Renal cortex interstitium (tissue), 11 donors: Measurements from ENCODE around the gene MAP1LC3B. TPM values are rescaled to one million over a fixed set of nuclear protein-coding genes. Genes with fewer than 3 reads are reported as not detected.
A peak's percentile ranks its signal among the peaks of the same experiment; 100 is the strongest.
"Not testable (repeated sequence)": the region's sequence is repeated elsewhere in the genome, so short reads cannot be mapped to it uniquely, and the experiment has no call there.

Experiments used
- DNase-seq, 11 donors: peaks; one replicate each; pipeline ENCODE4 v3.0.0-alpha.2; 2013; ENCODE audit warnings: low read depth in 9 of 11, low spot score in 4 of 11; ENCODE audit errors: extremely low read depth in 1 of 11
- polyA plus RNA-seq, 3 donors: library from polyadenylated mRNA; unstranded; fragments of 120-200 nt; gene quantifications; one replicate each; pipeline ENCODE4 v1.2.1, GENCODE V29; 2013; ENCODE audit not compliant: insufficient read length in 3 of 3

MAP1LC3B gene
- polyA plus RNA-seq, 3 donors, result 63.3 to 72.6 (median 64.9) TPM

DNA sequence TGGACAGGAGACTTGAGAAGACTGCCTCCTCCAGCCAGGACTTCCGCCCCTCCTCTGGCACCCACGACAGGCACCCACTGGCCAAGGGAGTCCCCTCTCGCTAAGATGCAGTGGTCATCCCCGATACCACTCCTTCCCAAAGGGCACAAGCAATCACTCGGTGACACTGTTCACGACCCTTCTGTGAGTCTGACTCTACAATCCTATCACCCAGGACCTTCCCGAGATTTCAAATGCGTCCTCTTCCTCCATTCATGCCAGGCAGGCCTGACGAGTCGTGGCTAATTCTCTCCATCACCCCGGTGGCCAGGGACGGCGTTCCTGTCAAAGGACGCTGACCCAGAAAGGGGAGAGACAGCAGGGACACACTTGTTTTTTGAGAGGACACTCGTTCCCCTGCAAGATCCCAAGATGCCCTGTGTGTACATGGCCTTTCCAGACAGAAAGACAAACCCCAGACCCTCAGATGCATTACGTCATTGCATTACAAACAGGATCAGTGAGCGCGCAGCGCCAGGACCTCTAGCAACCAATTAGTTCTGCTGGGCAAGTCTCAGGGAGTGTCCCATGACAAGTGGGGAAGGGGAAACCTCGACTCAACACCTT is 20.8 kb upstream of the MAP1LC3B start:
- no peak for DNase-seq

DNA sequence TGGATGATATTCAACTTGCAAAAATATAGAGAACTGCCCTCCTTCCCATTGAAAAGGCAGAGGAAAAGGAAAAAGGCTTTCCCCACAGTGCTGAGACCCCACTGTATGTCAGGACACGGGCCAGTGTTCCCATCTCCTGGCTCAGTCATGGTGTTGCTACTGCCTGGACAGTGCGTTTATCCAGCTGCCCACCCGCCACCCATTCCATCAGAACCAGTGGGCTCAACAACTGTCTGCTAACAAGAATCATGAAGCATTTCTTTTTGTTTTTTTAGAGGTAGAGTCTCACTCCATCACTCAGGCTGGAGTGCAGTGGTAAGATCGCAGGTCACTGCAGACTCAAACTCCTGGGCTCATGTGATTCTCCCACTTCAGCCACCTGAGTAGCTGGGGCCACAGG is 19.8 kb upstream of the MAP1LC3B start:
- DNase-seq, result no peak

DNA sequence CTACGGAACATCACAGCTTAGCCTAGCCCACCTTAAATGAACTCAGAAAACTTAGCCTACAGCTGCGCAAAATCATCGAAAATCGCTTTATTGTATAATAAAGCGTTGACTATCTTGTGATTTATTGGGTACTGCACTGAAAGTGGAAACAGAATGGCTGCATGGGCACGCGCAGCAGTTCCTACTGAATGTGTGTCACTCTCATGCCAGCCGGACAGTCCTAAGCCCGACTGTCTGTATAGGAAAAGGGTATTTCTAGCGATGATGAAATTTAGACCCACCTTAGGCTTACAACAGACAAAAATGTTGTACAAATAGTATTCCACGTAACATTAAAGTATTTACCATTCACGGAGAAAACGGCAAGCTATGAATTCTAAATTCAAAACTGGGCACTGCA is 17.8 kb upstream of the MAP1LC3B start:
- no peak for DNase-seq

DNA sequence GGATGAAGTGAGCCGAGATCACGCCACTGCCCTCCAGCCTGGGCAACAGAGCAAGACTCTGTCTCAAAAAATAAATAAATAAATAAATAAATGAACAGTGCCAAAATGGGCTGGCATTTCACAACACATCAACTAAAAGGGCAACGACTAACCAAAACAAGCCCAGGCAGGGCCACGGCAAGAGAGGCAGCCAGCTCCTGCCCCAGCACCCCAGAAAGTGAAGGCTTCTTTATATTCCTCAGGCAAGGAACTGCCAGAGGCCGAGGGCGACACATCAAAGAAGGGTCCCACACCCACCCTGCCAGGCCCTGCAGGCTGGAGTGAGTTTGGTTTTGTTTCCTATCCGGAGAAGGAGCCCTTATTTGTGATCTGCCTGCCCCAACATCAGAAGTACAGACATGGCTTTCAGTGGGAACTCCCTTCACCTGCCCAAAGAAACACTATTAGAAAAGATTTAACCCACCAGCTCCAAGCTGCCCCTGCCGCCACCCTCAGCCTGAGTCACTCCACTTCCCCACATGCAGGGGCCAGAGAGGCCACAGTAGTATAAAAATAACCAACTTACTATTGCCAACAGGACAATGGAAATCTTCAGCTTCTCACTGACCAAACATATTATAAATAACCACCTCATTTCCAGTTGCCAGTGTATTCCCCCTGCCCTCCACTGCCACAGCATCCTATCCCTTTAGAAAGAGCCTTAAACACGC is 16.6 kb upstream of the MAP1LC3B start:
- DNase-seq, result no peak

DNA sequence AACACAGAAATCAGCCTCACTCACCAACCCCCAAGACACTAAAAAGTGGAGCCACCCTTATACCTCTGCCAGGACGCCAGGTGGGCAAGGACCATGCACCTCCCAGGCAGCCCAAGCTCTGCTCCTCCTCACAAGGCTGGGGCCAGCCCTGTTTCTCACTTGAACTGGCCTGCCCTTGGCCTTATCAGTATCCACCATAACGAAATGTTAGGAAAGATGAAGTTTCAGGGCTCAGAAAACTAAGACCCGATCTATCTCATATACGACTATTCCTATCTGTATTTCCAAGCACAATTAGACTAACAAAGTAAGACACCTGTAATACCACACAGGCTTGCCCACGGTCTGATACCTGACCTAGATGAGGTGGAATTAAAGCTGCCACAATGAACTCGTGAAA is 15.5 kb upstream of the MAP1LC3B start:
- DNase-seq, result no peak

DNA sequence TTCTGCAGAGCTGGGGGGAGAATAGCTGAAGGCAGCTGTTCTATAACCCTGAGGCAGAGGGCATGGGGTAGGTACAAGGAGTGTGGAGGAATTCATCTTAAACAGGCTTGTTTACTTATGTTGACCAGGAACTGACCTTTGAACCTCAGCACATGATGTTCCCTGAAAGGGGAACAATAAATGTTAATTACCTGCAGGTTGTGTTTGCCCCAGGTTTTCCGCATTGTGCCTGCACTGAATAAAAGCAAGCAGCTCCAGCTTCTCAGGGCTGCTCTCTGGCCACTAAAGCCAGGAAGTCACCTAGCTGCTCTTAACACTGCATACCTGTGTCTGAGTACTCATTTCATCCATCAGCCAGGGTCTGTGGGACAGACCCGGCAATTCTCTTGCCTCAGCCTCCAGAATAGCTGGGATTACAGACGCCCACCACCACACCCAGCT is 12.8 kb upstream of the MAP1LC3B start:
- not testable (repeated sequence) for DNase-seq

DNA sequence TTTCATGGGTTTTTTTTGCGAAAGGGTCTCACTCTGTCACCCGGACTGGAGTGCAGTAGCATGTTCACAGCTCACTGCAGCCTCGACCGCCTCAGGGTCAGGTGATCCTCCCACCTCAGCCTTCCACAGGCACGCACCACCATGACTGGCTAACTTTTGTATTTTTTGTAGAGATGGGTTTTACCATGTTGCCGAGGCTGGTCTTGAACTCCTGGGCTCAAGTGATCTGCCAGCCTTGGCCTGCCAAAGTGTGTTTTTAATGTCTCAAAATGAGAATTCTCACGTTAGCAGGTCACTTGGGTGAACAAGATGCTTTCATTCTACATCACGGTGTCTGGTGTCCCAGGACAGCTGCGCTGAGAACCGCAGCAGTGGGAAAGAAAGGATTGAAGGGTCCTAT is 11.7 kb upstream of the MAP1LC3B start:
- no peak for DNase-seq

DNA sequence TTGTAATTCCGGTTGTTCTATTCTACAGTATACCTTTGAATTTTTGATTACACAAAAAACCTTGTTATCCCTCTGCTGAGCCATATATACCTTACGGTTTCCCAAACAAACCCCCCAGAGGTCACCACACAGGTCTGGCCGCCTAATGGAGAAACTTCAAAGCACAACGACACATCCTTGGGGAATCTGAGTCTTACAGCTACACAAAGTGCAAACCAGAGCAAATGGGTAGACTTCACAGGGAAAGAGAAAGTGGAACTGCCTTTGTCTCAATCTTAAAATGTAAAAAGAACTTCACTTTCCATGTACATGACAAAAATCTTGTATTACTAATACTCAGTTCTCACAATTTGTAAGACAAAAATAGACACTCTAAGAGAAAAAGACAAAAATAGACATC is 11.3 kb upstream of the MAP1LC3B start:
- no peak for DNase-seq

DNA sequence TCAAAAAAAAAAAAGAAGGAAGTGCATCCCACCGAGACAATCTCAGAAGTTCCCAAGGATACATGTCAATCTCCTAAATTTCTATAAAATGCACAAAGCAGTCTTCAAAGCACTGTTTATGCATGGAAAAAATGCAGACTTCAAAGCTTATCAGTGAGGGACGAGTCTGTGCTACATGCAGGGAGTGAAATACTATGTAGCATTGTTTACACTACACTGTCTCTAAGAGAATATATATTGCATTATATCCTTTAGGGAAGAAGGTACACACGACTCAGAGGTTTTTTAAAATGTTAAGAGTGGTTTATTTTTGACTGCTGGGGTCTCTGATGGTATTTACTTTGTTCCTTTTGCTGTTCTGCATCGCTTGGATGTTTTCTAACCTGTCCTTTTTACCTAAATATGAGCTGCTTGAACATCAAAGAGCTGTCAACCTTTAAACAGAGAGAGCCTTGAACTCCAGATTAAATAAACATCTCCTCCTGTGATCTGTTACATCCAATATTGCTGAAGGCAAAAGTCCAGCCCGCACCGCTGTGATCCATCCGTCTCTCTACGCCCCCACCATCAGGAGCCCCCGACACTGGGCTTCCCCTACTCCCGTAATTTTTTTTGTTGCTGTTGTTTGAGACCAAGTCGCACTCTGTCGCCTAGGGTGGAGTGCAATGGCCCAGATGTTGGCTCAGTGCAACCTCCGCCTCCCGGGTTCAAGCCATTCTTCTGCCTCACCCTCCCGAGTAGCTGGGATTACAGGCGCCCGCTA is 9.9 kb upstream of the MAP1LC3B start:
- no peak for DNase-seq

DNA sequence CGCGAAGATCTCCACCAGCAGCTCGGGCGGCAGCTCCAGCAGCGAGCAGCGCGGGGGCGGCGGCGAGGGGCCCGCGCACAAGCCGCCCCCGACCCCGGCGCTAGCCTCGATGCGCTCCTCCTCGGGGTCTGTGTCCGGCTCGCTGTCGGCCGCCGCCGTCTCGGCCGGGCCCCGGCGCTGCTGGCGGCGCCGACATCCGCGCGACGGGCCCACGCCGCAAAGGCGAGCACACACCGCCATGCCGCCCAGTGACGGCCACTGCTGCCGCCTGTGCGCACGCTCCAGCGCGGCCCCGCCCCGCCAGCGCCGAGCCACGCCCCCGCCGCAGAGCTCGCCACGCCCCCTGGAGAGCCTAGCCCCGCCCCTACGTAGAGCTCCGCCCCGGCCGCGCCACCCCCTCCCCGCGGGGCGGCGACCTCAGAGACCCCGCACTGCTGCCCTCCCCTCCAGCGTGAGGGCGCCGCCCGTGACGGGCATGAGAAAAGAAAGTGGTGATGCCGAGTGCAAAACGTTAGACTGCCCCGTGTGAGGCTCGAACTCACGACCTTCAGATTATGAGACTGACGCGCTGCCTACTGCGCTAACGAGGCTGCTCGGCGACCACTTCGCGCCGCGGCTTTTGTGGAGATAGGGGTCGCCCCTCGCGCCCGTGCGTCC is 8.5 kb upstream of the MAP1LC3B start, which contains the start of gene FBXO31:
FBXO31 (minus strand) TSS at position 272 of the 657 bp plus-strand sequence; CDS start at position 240, 32 bp downstream.
- DNase-seq, result peak in 10 of 11 donors; percentile 77 to 89 (median 82)

DNA sequence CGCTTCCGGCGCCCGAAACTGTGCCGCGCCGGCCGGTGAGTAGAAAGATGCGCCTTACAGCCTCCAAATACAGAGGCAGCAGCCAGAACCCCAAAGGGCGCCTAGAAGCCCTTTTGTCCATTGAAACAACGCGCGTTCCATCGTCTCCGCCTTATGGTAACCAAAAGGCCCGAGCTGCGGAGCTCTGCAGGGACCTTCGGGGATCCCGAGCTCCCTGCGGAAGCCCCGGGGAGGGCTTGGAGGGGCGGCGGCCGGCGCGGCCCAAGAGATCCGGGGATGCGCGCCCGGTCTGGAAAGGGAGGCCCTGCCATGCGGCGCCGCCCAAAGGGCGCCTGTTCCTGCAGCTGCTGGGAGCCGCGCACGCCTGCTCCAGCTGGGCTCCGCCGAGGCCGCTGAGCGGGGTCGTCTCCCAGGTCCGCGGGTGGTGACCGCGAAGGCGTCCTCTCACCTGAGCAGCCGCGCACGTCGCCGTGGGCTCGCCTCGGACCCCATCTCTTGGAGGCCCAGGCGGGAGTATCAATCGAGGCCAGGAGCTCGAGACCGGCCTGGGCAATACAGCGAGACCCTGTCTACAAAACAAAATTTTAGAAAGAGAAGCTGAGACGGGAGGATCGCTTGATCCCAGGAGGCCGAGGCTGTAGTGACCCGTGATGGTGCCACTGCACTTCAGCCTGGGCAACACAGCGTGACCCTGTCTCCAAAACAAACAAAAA is 7.8 kb upstream of the MAP1LC3B start:
- DNase-seq, result no peak

DNA sequence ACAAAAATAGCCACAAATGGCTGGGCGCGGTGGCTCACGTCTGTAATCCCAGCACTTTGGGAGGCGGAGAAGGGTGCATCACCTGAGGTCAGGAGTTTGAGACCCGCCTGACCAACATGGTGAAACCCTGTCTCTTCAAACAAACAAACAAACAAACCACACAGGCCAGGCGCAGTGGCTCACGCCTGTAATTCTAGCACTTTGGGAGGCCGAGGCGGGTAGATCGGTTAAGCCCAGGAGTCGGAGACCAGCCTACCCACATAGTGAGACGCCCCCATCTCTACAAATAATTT is 7.3 kb upstream of the MAP1LC3B start:
- DNase-seq, result not testable (repeated sequence)

DNA sequence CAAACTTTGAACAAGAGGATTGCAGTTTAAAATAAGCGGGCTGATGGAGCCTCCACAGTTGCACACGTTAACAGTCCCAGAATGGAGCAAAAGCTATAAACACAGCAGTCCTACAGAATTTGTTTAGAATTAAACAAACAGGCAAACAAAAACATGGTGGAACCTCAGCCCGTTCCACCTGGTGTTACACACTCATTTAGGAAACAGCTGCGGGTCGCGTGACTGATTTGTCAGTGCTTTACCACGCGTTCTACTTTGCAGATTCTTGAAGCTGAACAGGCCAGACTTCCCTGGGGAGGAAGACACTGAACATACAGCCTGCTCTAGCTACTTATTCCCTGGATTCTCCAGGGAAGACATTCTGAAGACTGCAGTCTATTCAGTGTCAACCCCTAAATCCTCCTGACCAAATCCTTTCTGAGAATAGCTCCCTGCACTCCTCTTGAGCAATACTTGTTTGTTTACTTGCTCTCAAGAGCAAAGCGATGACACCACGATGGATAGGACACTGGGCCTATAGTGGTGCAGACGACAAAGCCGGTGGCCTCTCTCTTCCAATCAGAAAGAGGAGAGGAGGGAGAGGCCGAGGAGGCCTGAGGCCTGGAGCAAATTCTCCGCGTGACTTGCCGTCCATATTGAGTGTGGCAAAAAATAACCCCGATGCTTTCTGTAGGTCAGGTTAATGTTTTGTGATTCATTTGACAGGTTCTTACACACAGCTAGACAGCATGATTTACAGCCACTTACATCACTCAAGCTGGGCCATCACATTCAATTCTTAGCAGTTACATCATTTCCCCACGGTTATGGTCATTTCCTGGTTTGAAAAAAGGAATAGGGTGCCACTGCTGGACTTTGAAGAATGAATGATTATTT is 4.0 kb upstream of the MAP1LC3B start:
- DNase-seq, result peak; percentile 84 to 98 (median 94)

DNA sequence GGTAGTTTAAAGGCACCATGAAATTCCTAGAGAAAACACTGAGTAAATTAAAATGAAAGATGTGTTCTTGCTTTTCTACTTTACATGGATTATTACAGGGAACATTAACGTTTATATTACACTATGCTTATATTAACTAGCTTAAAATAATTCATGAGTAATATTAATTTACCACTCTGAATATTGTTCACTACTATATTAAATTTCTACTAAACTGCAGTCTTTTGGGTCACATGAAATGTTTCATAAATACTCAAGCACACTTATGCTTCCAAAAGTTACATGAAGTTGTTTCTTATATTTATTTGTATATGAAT is 3.4 kb upstream of the MAP1LC3B start:
- no peak for DNase-seq

DNA sequence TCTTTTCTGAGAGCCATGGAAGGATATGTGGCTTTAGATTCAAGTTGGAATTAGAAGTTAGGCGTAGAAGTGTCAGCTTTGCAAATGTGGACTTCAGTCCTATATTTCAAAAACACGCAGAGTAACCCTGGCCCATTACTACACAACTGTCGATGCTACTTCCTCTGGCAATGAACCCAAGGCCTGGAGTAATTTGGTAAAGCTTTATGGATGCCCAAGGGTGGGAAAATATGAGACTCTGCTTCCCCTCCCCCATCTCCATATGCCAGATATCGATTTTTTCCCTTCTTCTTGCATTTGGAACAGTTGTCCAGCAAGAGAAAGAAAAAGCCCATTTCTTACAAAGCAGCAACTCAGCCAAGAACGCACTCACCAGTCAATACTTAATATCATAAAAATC is 2.9 kb upstream of the MAP1LC3B start:
- no peak for DNase-seq

DNA sequence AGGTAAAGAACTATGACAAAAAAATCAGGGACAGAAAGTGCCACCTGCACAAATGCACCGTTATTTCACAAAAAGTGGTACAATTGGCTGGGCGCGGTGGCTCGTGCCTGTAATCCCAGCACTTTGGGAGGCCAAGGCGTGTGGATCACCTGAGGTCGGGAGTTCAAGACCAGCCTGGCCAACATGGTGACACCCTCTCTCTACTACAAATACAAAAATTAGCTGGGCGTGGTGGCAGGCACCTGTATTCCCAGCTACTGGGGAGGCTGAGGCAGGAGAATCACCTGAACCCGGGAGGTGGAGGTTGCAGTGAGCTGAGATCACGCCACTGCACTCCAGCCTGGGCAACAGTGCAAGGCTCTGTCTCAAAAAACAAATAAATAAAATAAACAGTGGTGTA is 2.2 kb upstream of the MAP1LC3B start:
- DNase-seq, result not testable (repeated sequence)

DNA sequence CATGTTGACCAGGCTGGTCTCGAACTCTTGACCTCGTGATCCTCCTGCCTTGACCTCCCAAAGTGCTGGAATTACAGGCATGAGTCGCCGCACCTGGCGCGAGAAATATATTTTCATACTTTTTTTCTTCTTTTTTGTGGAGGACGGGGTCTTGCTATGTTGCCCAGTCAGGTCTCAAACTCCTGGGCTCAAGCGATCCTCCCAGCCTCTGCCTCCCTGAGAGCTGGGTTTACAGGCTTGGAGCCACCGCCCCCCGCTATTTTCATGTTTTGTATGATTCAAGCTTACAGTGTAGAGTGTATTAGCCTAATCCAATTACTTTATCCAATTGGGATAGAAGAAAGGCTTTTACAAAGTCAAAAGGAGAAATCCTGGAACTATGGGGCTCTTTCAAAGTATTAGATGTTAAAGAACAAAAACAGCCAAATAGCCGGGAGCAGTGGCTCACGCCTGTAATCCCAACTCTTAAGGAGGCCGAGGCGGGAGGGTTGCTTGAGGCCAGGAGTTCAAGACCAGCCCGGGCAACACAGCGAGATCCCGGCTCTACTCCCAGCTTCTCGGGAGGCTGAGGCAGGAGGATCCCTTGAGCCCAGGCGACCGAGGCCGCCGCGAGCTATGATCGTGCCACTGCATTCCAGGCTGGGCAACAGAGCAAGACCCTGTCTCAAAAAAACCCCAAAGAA is 1.4 kb upstream of the MAP1LC3B start:
- no peak for DNase-seq
